Activated B cell treated with CpG ODN at 0.5 μM for 24 hours (primary cell): ENCODE results near the gene RALGAPB. TPM values are rescaled to one million over a fixed set of nuclear protein-coding genes. Genes with fewer than 3 reads are reported as not detected.

Experiments used
- ATAC-seq: fragments of 200-7000 bp; cut with Tn5 transposase; one replicate; pipeline ENCODE4 v1.10.0; 2021; ENCODE audit warnings: low read depth, mild to moderate bottlenecking, moderate library complexity
- CTCF ChIA-PET: fragments of 350-600 bp; sonication (Branson Sonifier 250); formaldehyde crosslinking; loops from one replicate; lab custom pipeline; 2021; ENCODE audit warnings: antibody characterized with exemption; lab: Charles Lee
- POLR2A ChIA-PET: fragments of 350-600 bp; sonication (Branson Sonifier 250); formaldehyde crosslinking; loops from one replicate; lab custom pipeline; 2021; ENCODE audit warnings: antibody characterized with exemption; lab: Charles Lee
- DNase-seq: peaks from one replicate; pipeline ENCODE4 v3.0.0; 2022
- H3K27ac Mint-ChIP-seq: one replicate; pipeline ENCODE4 v1.8.0; 2020; ENCODE audit warnings: mixed read lengths
- H3K27me3 Mint-ChIP-seq: one replicate; pipeline ENCODE4 v1.8.0; 2021; ENCODE audit warnings: mixed read lengths
- H3K36me3 Mint-ChIP-seq: one replicate; pipeline ENCODE4 v1.8.0; 2021; ENCODE audit warnings: low read depth, mixed read lengths
- H3K4me1 Mint-ChIP-seq: one replicate; pipeline ENCODE4 v1.8.0; 2021; ENCODE audit warnings: mixed read lengths
- H3K4me3 Mint-ChIP-seq: one replicate; pipeline ENCODE4 v1.8.0; 2020; ENCODE audit warnings: mild to moderate bottlenecking, mixed read lengths
- H3K9me3 Mint-ChIP-seq: one replicate; pipeline ENCODE4 v1.8.0; 2020; ENCODE audit warnings: mixed read lengths
- CTCF ChIP-seq: fragments of 200-600 bp; IDR thresholded peaks from one replicate; pipeline ENCODE4 v1.8.0; 2022; ENCODE audit warnings: antibody characterized with exemption, mild to moderate bottlenecking
- intact Hi-C: fragments of 100-400 bp; cut with micrococcal nuclease; formaldehyde crosslinking; loops from one replicate; pipeline ENCODE4 v1.15.1; 2024
- total RNA-seq: library from RNA; stranded (reverse); gene quantifications from 2 replicates; pipeline ENCODE4 v1.2.3, GENCODE V29; 2022

RALGAPB gene
- total RNA-seq, 1 donor from 2014 or later: 48.3 TPM

- H3K27me3 Mint-ChIP-seq: peaks cover 8% of the 10 kb centered on the region
- no peak overlapping the region for H3K27ac Mint-ChIP-seq
- no peaks in the 10 kb centered on the region for H3K4me1 Mint-ChIP-seq
- intact Hi-C loops: no loop called here
- DNase-seq (no peak), ATAC-seq (no peak)
- H3K36me3 Mint-ChIP-seq: no peaks in the 10 kb centered on the region
- no peak for TF ChIP-seq CTCF
- no peaks in the 10 kb centered on the region for H3K9me3 Mint-ChIP-seq
- ChIA-PET POLR2A (no interaction called here), CTCF (no interaction called here)
- H3K4me3 Mint-ChIP-seq: no peak overlapping the region
Measured at GRCh38 chr20:38586181-38586525, 113.5 kb downstream of the RALGAPB start.

- CTCF ChIA-PET: no interaction called here
- Mint-ChIP-seq H3K27ac (no peak overlapping the region), H3K4me3 (no peak overlapping the region), H3K27me3 (peaks cover 8% of the 10 kb centered on the region), H3K36me3 (no peaks in the 10 kb centered on the region), H3K9me3 (no peaks in the 10 kb centered on the region), H3K4me1 (no peaks in the 10 kb centered on the region)
- intact Hi-C loops: no loop called here
- POLR2A ChIA-PET: no interaction called here
- no peak for TF ChIP-seq CTCF
- DNase-seq (no peak), ATAC-seq (no peak)
Measured at GRCh38 chr20:38588303-38588702, 115.7 kb downstream of the RALGAPB start.

GRCh38 chr20:38589351-38589750 is 116.7 kb downstream of the RALGAPB start:
- TF ChIP-seq CTCF: no peak
- POLR2A ChIA-PET: no interaction called here
- intact Hi-C loops: no loop called here
- ATAC-seq (no peak), DNase-seq (no peak)
- CTCF ChIA-PET: no interaction called here
- H3K27me3 Mint-ChIP-seq: peaks cover 8% of the 10 kb centered on the region
- no peaks in the 10 kb centered on the region for H3K36me3 Mint-ChIP-seq
- H3K4me1 Mint-ChIP-seq: no peaks in the 10 kb centered on the region
- no peaks in the 10 kb centered on the region for H3K9me3 Mint-ChIP-seq
- no peak overlapping the region for H3K4me3 Mint-ChIP-seq
- no peak overlapping the region for H3K27ac Mint-ChIP-seq

- ATAC-seq (no peak), DNase-seq (no peak)
- Mint-ChIP-seq H3K9me3 (no peaks in the 10 kb centered on the region), H3K4me3 (no peak overlapping the region), H3K27me3 (peaks cover 8% of the 10 kb centered on the region), H3K4me1 (no peaks in the 10 kb centered on the region), H3K36me3 (no peaks in the 10 kb centered on the region), H3K27ac (no peak overlapping the region)
- ChIA-PET CTCF (no interaction called here), POLR2A (no interaction called here)
- intact Hi-C loops: no loop called here
- no peak for TF ChIP-seq CTCF
Measured at GRCh38 chr20:38589967-38590675, 117.5 kb downstream of the RALGAPB start.

GRCh38 chr20:38590676-38591473 is 118.2 kb downstream of the RALGAPB start:
- DNase-seq: no peak
- CTCF ChIA-PET: no interaction called here
- no peak overlapping the region for H3K27ac Mint-ChIP-seq

More at GRCh38 chr20:38590676-38591473, 118.2 kb downstream of the RALGAPB start:
- POLR2A ChIA-PET: no interaction called here
- Mint-ChIP-seq H3K9me3 (no peaks in the 10 kb centered on the region), H3K4me3 (no peak overlapping the region), H3K27me3 (peaks cover 8% of the 10 kb centered on the region), H3K36me3 (no peaks in the 10 kb centered on the region), H3K4me1 (no peaks in the 10 kb centered on the region)
- ATAC-seq: no peak
- TF ChIP-seq CTCF: no peak
- intact Hi-C loops: no loop called here
